Cerebellar cortex (tissue), 1 donor: Measurements from ENCODE around the gene ETFB.

Source experiments
- DNase-seq: peaks from one replicate; pipeline ENCODE4 v3.0.0-alpha.2; 2015; ENCODE audit warnings: low spot score

ETFB gene

GRCh38 chr19:51295382-51296126 is 70.6 kb downstream of the ETFB start:
- no peak for DNase-seq
